ENCODE measurements around the gene ATG4D. TPM values are rescaled to one million over a fixed set of nuclear protein-coding genes. Genes with fewer than 3 reads are reported as not detected.
A peak's percentile ranks its signal among the peaks of the same experiment; 100 is the strongest.

The ATG4D gene
- total RNA-seq, 1 donor from 2014 or later = 30.9 TPM

- H3K27ac Mint-ChIP-seq (ENCODE audit: unreplicated experiment) = no peak overlapping the region
- H3K36me3 Mint-ChIP-seq (ENCODE audit: unreplicated experiment) = peaks cover 2% of the 10 kb centered on the region
These were observed 665 bp upstream of the ATG4D start for GRCh38 chr19:10543059-10543419.

GRCh38 chr19:10544242-10544752 is 593 bp downstream of the ATG4D start:
- Mint-ChIP-seq H3K4me1 (ENCODE audit: unreplicated experiment) (peaks cover 12% of the 10 kb centered on the region), H3K9me3 (ENCODE audit: unreplicated experiment) (no peaks in the 10 kb centered on the region), H3K27ac (ENCODE audit: unreplicated experiment) (peak overlapping the region; percentile 71), H3K36me3 (ENCODE audit: unreplicated experiment) (peaks cover 2% of the 10 kb centered on the region), H3K4me3 (ENCODE audit: unreplicated experiment) (peak overlapping the region; percentile 82), H3K27me3 (ENCODE audit: unreplicated experiment) (no peaks in the 10 kb centered on the region)
- no peak for DNase-seq (ENCODE audit: extremely low spot score, unreplicated experiment)
- TF ChIP-seq CTCF (IDR thresholded peaks at IDR 0.05) = no peak

More at GRCh38 chr19:10543059-10543419, 665 bp upstream of the ATG4D start:
- no peaks in the 10 kb centered on the region for H3K27me3 Mint-ChIP-seq (ENCODE audit: unreplicated experiment)
- peaks cover 12% of the 10 kb centered on the region for H3K4me1 Mint-ChIP-seq (ENCODE audit: unreplicated experiment)
- DNase-seq (ENCODE audit: extremely low spot score, unreplicated experiment) = no peak
- TF ChIP-seq CTCF (IDR thresholded peaks at IDR 0.05) = no peak
- no peaks in the 10 kb centered on the region for H3K9me3 Mint-ChIP-seq (ENCODE audit: unreplicated experiment)
- H3K4me3 Mint-ChIP-seq (ENCODE audit: unreplicated experiment) = peak overlapping the region; percentile 72

GRCh38 chr19:10544753-10545251 is 1.1 kb downstream of the ATG4D start:
- Mint-ChIP-seq H3K4me1 (ENCODE audit: unreplicated experiment) (peaks cover 12% of the 10 kb centered on the region), H3K4me3 (ENCODE audit: unreplicated experiment) (peak overlapping the region; percentile 82), H3K36me3 (ENCODE audit: unreplicated experiment) (peaks cover 2% of the 10 kb centered on the region), H3K27me3 (ENCODE audit: unreplicated experiment) (no peaks in the 10 kb centered on the region), H3K27ac (ENCODE audit: unreplicated experiment) (peak overlapping the region; percentile 71), H3K9me3 (ENCODE audit: unreplicated experiment) (no peaks in the 10 kb centered on the region)
- TF ChIP-seq CTCF (IDR thresholded peaks at IDR 0.05) = no peak
- no peak for DNase-seq (ENCODE audit: extremely low spot score, unreplicated experiment)

- H3K4me3 Mint-ChIP-seq (ENCODE audit: unreplicated experiment) = no peak overlapping the region
These were observed 3.1 kb downstream of the ATG4D start for GRCh38 chr19:10546817-10547216.

More at GRCh38 chr19:10546817-10547216, 3.1 kb downstream of the ATG4D start:
- H3K36me3 Mint-ChIP-seq (ENCODE audit: unreplicated experiment) = peaks cover 14% of the 10 kb centered on the region
- H3K9me3 Mint-ChIP-seq (ENCODE audit: unreplicated experiment) = no peaks in the 10 kb centered on the region
- H3K27me3 Mint-ChIP-seq (ENCODE audit: unreplicated experiment) = no peaks in the 10 kb centered on the region
- no peak for DNase-seq (ENCODE audit: extremely low spot score, unreplicated experiment)
- peaks cover 10% of the 10 kb centered on the region for H3K4me1 Mint-ChIP-seq (ENCODE audit: unreplicated experiment)
- no peak overlapping the region for H3K27ac Mint-ChIP-seq (ENCODE audit: unreplicated experiment)
- TF ChIP-seq CTCF (IDR thresholded peaks at IDR 0.05) = no peak

Data from osteocyte (in vitro differentiated cells).